ENCODE measurements around the gene ZNF678.

GRCh38 chr1:227556288-227556687, 7.1 kb upstream of the ZNF678 start:
- TF ChIP-seq EZH2 (IDR thresholded peaks at IDR 0.05; ENCODE audit: borderline replicate concordance, low read length) (no peak), CTCF (conservative IDR thresholded peaks at IDR 0.05 in 1 of 2, IDR thresholded peaks at IDR 0.05 in 1 of 2; ENCODE audit: extremely low read depth in 1 of 2, insufficient read depth in 1 of 2, low read depth in 1 of 2, low read length in 2 of 2) (no peak)
